ENCODE measurements around the gene TESPA1.

TESPA1 gene

GRCh38 chr12:54984658-54985376 lies at the start of gene TESPA1:
Gene TESPA1 (minus strand): TSS chr12:54984762. CDS start chr12:54974562, 10,200 bp downstream.
- in situ Hi-C loops (cut with MboI; ENCODE audit: low sequenced_read_pairs) = no loop called here

- in situ Hi-C loops (cut with MboI; ENCODE audit: low sequenced_read_pairs) = no loop called here
Observed at GRCh38 chr12:55034218-55034617, 49.7 kb upstream of the TESPA1 start.

GRCh38 chr12:55025508-55025907 lies 40.9 kb upstream of the TESPA1 start:
- in situ Hi-C loops (cut with MboI; ENCODE audit: low sequenced_read_pairs) = no loop called here

DNA sequence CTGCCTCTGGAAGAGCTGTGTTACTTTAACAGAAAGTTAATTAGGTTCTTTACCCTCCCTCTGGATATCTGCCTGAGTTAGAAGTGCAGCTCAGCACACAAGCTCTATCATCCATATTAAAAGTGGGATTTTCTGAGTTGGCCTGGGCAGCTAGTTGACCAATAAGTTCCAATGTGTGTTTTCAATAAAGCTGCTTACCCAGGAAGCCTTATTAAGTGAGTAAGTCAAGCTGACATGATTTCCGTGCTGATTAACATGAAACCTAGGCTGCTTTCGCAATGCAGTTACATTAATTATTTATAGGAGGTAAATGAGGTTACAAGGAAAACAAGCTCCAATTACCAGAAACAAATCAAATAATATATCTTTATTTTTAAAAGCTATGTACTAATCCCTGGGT lies 40.0 kb upstream of the TESPA1 start:
- in situ Hi-C loops (cut with MboI; ENCODE audit: low sequenced_read_pairs) = no loop called here

- in situ Hi-C loops (cut with MboI; ENCODE audit: low sequenced_read_pairs) = no loop called here
Observed at GRCh38 chr12:55019784-55020183, 35.2 kb upstream of the TESPA1 start, which contains the start of gene NEUROD4. Gene NEUROD4 (plus strand): TSS chr12:55019974. CDS start chr12:55026440, 6,466 bp downstream.

DNA sequence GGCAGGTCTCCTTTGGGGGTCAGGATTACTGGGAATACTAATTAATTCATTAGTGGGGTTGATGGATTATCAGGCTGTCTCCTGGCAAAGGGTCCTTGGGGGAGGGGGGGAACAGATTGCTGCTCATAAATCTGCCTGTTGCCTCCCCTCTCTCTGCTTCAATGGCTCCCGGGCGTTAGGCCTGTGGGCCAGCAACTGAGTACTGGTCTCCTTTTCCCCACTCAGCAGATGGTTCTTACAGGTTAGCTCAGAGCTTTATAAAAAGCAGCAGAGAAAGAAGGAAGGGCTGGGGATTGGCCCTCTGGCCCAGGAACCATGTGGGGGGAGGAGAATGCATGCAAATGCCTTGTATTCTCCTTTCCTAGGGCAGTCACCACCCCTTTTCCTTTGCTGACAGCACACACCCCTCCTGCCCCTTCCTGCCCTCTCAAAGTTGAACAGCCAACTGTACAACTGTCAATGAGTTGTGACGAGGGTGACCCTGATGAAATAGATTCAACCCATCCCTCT lies 32.9 kb upstream of the TESPA1 start:
- in situ Hi-C loops (cut with MboI; ENCODE audit: low sequenced_read_pairs) = no loop called here

GRCh38 chr12:55008944-55009585 lies 24.5 kb upstream of the TESPA1 start:
- in situ Hi-C loops (cut with MboI; ENCODE audit: low sequenced_read_pairs) = no loop called here

- in situ Hi-C loops (cut with MboI; ENCODE audit: low sequenced_read_pairs) = no loop called here
Observed at GRCh38 chr12:55002355-55002754, 17.8 kb upstream of the TESPA1 start.

DNA sequence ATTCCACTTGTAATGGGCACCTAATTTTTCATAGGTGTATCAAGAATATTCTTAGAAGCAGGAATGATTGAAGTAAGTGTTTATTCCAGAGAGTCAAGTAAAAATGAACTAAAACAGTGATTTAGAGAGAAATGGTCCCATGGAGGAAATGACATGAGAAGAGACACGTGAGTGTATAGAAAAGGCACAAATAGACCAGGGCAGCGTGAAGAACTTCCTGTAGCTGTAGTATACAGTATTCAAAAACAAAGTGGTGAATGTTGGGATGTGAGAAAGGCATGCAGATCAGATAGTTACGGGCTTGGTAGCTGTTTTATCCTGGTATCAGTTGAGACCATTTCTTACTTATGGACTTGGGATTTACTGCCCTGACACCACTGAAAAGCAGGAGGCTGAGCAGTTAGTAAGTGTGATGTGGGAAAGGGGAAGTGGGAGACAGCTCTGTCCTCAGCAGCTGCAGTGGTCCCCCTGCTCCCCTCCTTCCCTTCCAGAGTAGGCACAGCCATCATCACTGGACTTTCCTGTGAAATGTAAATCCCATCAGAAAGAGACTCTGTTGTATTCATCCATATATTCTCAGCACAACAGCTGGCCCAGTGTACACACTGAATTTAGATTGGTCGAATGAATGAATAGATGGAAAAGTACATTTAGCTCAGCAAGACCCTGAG lies 16.8 kb upstream of the TESPA1 start:
- in situ Hi-C loops (cut with MboI; ENCODE audit: low sequenced_read_pairs) = no loop called here

- in situ Hi-C loops (cut with MboI; ENCODE audit: low sequenced_read_pairs) = no loop called here
Observed at GRCh38 chr12:54998958-54999510, 14.5 kb upstream of the TESPA1 start.

- in situ Hi-C loops (cut with MboI; ENCODE audit: low sequenced_read_pairs) = no loop called here
Observed at GRCh38 chr12:54997929-54998522, 13.5 kb upstream of the TESPA1 start.

DNA sequence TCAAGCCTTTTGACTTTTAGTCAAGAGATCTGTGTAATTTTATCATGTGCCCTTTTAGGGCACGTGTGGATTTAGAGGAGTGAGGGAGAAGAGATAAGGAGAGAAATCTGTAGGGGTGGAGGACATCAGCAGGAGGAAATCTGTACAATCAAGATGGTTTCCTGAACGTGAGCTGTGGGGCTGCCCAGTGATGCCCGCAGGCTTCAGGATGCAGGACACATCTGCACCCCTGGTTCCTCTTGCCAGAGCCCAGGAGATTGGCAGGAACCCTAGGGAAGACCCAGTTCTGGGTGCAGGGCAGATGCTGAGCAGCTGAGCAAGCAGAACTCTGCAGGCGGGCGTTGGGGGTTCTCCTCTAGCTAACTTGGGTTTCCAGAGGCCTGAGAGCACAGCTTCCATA lies 11.6 kb upstream of the TESPA1 start:
- in situ Hi-C loops (cut with MboI; ENCODE audit: low sequenced_read_pairs) = no loop called here

DNA sequence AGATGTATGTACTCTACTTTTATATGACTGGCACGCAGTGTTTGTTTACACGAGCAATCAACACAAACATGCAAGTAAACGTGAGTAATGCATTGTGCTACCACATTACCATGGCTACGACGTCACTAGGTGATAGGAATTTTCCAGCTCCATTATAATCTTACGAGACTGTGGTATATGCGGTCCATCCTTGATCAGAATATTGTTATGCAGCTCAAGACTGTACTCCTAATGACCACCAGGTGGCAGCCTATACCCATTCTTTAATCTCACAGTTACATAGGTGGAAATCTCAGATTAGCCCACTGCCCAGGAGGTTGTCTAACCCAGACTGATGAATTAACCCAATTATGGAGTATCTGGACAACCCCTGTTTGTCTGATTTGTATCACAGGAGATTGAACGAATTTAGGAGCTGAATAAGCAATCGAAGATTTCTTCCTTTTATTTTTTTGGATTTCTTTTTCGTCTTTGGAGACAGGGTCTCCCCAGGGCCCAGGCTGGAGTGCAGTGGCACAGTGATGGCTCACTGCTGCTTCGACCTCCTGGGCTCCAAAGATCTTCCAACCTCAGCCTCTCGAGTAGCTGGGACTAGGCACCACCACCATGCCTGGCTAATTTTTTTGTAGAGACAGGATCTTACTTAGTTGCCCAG lies 8.7 kb upstream of the TESPA1 start:
- in situ Hi-C loops (cut with MboI; ENCODE audit: low sequenced_read_pairs) = loop anchor here (5.0 kb wide), 1 partner anchor 84 kb away; no protein-coding TSS in a partner anchor

GRCh38 chr12:54991991-54992375 lies 7.4 kb upstream of the TESPA1 start:
- in situ Hi-C loops (cut with MboI; ENCODE audit: low sequenced_read_pairs) = loop anchor here (5.0 kb wide), 1 partner anchor 85 kb away; no protein-coding TSS in a partner anchor

DNA sequence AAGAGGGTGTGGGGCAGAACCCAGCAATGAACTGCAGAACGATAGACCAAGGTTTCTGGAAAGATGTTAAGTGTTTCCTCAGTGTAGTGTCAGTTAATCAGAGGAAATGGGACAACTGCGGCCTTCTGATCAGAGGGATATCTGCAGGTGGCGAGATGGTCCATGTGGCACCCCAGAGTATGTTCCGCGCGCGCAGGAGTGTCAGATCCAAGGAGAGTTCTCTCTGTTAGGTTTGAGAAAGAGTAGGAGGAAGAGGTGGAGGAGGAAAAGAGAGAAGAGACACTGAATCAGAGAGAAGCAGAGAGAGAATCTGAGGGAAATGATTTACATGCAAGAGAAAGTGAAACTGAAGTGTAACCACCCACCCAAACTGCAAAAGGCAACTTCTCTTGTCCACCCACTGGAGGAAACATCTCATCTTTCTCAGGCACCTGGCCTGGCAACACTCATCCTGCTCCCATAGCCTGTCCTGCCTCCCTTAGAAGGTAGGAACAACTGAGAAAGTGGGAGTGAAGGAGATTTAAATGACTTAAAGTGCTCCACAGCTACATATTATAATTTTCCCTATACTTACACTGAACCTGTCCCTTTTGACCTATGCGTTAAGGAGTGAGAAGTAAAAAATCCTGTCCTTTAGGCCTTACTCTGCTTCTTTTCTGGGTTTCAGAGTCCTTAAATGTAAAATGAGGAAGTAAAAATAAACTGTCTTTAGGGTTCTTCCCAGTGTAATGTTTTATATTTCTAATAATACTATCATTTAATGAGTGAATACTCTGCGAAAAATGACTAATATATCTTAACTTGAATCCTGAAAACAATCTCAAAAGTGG lies 6.8 kb upstream of the TESPA1 start:
- in situ Hi-C loops (cut with MboI; ENCODE audit: low sequenced_read_pairs) = loop anchor here (5.0 kb wide), 1 partner anchor 86 kb away; no protein-coding TSS in a partner anchor

GRCh38 chr12:54989829-54990228 lies 5.3 kb upstream of the TESPA1 start:
- in situ Hi-C loops (cut with MboI; ENCODE audit: low sequenced_read_pairs) = loop anchor here (5.0 kb wide), 1 partner anchor 87 kb away; no protein-coding TSS in a partner anchor

GRCh38 chr12:54988402-54989054 lies 4.0 kb upstream of the TESPA1 start:
- in situ Hi-C loops (cut with MboI; ENCODE audit: low sequenced_read_pairs) = no loop called here

GRCh38 chr12:54987611-54988231 lies 3.2 kb upstream of the TESPA1 start:
- in situ Hi-C loops (cut with MboI; ENCODE audit: low sequenced_read_pairs) = no loop called here

Data from HL-60/S4 treated with retinoic acid at 250 ng/mL for 4 days and 3 days (cell line).